ENCODE results near the gene THAP8.

The THAP8 gene

GRCh38 chr19:36028313-36029041 lies 25.6 kb downstream of the THAP8 start:
- DNase-seq: no peak

DNA sequence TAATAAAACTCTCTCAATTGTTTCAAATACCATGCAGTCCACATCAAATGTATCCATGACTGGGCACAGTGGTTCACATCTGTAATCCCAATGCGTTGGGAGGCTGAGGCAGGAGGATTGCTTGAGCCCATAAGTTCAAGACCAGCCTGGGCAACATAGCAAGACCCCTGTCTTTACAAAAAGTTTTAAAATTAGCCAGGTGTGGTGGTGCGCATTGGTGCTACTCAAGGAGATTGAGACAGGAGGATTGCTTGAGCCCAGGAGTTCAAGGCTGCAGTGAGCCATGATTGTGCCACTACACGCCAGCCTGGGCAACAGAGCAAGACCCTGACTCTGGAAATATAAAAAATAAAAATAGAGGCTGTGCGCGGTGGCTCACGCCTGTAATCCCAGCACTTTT lies 26.4 kb downstream of the THAP8 start:
- no peak for DNase-seq

GRCh38 chr19:36026091-36026876 lies 27.8 kb downstream of the THAP8 start:
- DNase-seq: no peak

GRCh38 chr19:36025541-36025940 lies 28.5 kb downstream of the THAP8 start:
- no peak for DNase-seq

DNA sequence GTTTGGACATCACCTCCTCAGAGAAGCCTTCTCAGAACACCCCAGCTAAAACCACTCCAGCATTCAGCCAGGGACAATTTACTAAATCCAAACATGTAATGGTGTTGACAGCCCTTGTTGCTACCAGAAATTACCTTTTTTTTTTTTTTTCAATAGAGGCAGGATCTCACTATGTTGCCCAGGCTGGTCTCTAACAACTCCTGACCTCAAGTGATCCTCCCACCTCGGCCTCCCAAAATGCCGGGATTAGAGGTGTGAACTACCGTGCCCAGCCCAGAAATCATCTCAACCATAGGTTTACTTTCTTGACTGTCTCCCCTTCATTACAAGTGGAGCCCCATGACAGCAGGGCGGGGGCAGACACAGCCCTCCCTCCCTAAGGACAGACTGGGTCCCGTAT lies 30.7 kb downstream of the THAP8 start:
- no peak for DNase-seq

DNA sequence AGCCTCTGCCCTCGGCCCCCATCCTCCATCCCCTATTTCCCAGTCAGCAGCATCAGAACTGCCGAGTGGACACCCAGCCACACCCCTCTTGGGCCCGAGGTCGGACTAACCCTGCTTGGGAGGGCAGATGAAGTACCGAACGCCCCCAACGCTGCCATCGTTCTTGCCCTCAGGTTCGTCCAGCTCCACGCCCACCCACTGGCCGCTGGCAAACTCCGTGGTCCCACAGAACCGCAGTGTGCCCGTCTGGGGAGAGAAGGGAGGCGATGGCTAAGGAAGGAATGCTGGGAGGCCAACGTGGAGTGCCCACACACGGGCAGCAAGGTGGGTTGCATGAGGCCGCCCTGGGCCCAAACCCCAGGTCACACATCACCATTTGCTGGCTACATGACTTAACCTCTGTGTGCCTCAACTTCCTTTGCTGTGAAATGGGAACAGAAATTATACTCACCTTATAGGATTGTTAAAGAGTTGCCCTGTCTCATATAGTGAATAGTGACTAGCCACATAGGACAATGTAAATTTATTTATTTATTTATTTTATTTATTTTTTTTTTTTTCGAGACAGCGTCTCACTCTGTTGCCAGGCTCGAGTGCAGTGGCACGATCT lies 34.9 kb downstream of the THAP8 start:
- DNase-seq: no peak

- DNase-seq: peak; percentile 97
Observed at GRCh38 chr19:36014012-36014924, 39.8 kb downstream of the THAP8 start, which contains the start of gene ALKBH6. Gene ALKBH6 (minus strand): TSS chr19:36014213. CDS start chr19:36013397, 816 bp downstream.

DNA sequence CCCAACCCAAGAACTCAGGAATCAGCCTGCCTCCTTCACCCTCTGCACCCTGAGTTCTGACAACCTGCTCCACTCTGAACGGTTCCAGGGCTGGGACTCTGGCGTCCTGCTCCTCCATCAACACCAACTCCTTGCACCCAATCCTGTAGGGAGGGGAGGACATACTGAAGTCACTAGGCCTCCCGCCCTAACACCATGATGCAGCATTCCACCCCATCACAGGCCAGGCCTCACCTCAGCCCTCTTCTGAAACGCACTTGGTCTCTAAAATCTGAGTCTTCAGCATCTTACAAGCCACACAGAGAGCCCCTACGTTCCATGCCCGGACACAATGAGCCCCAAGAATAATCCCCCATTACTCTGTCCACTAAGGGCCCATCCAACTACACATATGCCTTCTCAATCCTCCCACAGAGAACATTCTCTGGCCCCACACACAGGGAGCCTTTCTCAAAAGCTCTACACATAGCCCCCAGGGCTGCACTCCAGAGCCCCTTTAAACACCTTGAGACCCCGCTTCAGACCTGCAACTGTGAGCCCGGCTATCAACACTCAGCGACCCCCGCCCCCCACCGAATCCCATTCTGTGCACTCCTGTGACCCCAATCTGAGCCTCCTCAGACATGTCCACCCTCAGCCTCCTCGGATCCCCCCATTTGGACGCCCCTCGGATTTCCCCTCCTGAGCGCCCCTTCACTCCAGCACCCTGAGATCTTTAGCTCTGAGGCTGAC lies 40.6 kb downstream of the THAP8 start:
- DNase-seq: no peak

DNA sequence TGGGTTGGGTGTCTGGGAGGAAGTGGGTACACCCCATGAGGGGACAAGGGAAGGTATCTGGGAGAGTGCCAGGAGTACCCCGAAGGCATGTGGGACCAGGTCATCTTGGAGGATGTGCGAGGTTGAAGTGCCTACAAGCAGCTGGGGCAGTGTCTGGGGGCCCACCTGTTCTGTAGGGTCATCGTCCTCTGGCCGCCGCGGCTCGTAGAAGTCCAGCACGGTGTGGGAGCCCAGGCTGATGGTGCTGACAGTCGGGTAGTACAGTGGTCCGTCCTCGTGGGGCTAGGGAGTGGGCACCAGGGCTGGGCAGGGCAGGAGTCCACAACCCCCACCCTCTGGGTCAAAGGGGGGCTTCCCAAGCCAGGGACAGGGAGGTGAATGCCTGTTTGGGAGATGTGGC lies 43.7 kb downstream of the THAP8 start:
- DNase-seq: no peak

- DNase-seq: no peak
Observed at GRCh38 chr19:36009633-36010379, 44.3 kb downstream of the THAP8 start.

DNA sequence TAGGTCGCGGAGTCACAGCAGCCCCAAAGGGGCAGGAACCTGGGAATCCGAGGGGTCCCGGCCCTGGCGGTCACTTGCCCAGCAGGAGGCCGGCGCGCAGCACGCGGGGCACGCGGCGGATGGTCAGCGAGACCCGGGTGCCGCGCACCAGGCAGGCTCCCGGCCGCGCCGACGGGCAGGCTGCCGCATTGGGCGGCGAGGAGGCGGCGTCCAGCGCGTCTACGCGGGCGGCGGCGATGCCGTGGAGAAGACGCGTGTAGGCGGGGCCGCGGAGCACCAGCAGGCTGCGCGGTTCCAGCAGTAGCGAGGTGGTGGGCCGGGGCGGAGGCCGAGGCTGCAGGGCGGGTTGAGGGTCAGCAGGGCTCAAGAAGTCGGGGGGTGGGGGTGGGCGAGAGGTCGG lies 44.9 kb downstream of the THAP8 start:
- peak; percentile 20 for DNase-seq

DNA sequence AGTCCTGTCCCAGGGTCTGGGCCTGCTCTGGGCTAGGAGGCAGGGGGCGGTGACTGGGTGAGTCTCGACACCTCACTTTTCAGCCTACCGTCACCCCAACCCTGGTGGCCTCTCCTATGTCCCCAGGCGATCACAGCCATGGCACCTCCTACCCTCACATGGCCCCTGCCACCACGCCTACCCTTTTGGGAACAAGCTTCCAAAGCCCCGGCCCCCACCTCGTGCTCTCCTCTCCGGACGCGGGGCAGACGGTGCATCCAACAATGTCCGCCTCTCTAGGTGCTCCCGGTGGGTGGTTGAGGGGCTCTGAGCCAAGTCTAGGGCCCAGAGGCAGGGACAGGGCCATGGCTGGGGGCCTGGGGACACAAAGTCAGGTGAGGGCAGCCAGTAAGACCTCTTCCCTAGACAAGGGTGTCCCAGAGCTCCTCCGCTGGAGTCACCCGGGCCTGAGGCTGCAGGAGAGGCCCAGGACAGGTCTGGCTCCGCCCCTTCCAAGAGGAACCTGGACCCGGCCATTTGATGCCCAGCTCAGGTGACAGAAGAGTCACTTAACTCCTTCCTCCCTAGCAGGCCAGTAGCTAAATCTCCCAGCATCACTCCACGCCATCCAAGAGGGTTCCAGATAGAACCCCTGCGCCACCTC lies 45.6 kb downstream of the THAP8 start, which contains the start of gene SYNE4:
SYNE4 (minus strand) TSS at position 478 of the 643 bp plus-strand sequence; CDS start at position 346, 132 bp downstream.
- no peak for DNase-seq

GRCh38 chr19:36006955-36007354 lies 47.1 kb downstream of the THAP8 start:
- DNase-seq: no peak

GRCh38 chr19:36003284-36003683 lies 50.8 kb downstream of the THAP8 start:
- no peak for DNase-seq

- no peak for DNase-seq
Observed at GRCh38 chr19:36001605-36002004, 52.5 kb downstream of the THAP8 start.

DNA sequence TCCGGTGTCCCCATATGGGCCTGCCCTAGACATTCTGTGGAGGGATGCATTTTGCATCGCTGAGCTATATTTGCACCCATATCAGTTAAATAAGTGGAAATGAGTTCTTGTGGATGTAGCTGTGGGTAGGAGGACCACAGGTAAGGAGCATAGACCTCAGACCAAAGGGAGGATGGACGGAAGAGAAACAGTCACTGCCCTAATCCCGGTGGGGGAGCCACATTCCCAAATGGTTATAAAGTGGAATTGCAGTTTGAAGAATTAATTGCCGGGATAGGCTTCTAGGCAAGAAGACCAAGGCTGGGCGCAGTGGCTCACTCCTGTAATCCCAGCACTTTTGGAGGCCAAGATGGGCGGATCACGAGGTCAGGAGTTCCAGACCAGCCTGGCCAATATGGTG lies 57.3 kb downstream of the THAP8 start:
- no peak for DNase-seq

DNA sequence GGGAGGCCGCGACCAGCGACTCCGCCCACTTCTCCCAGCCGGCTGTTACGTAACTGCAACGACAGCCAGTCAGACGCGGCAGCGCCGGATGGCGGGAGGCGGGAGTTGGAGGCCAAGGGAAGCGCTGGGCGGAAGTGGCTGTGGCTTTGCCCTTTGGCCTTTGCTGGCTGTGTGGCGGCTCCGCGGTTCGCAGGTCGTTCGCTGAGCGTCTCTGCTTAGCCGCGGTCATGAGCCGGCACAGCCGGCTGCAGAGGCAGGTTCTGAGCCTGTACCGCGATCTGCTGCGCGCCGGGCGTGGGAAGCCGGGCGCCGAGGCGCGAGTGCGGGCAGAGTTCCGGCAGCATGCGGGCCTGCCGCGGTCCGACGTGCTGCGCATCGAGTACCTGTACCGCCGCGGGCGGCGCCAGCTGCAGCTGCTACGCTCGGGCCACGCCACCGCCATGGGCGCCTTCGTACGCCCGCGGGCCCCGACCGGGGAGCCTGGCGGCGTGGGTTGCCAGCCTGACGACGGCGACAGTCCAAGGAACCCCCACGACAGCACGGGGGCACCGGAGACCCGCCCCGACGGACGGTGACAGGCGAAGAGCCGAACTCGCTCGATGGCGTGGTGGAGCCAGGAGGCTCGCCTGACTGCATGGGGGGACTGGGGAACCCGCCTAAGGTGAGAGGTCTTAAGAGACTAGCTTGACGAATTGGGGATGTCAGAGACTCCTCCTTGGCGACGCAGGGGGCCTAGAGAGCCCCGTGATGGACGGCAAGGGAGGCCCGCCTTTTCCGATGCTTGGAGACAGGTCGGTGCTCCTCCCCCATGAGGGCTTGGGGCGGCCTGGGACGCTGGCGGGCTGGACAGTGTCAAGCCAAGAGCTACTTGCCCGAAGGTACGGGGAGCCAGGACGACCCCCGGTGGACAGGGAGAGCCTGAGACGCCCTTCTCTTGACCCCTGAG lies 58.8 kb downstream of the THAP8 start, which contains the start of gene SDHAF1:
SDHAF1 (plus strand) TSS at position 141 of the 946 bp plus-strand sequence; CDS start at position 228, 87 bp downstream.
- DNase-seq: peak; percentile 91

- no peak for DNase-seq
Observed at GRCh38 chr19:35993923-35994598, 60.0 kb downstream of the THAP8 start.

All from NCI-H1092 treated with DMSO at 0.1 percent for 48 hours (cell line).